PC-9 (cell line): Measurements from ENCODE around the gene TBC1D5.

Source experiments
- CTCF ChIP-seq: fragments of 200-600 bp; sonication (generic); conservative IDR thresholded peaks from 2 replicates; pipeline ENCODE4 v1.6.1; 2017; ENCODE audit warnings: mixed run types, antibody characterized with exemption, mild to moderate bottlenecking, moderate library complexity
- EZH2 ChIP-seq: fragments of 200-600 bp; sonication (generic); IDR thresholded peaks from 2 replicates; pipeline ENCODE4 v1.8.0; 2017; ENCODE audit warnings: antibody characterized with exemption, low read depth

GRCh38 chr3:17737591-17737990 lies 4.8 kb downstream of the TBC1D5 start:
- TF ChIP-seq CTCF (no peak), EZH2 (no peak)
